ENCODE results near the gene MAD1L1.
"Not testable (repeated sequence)": the region's sequence is repeated elsewhere in the genome, so short reads cannot be mapped to it uniquely, and the experiment has no call there.

The MAD1L1 gene
- 0.53 to 3.5 (median 1.9) reads per million in 18 experiments for total RNA-seq

DNA sequence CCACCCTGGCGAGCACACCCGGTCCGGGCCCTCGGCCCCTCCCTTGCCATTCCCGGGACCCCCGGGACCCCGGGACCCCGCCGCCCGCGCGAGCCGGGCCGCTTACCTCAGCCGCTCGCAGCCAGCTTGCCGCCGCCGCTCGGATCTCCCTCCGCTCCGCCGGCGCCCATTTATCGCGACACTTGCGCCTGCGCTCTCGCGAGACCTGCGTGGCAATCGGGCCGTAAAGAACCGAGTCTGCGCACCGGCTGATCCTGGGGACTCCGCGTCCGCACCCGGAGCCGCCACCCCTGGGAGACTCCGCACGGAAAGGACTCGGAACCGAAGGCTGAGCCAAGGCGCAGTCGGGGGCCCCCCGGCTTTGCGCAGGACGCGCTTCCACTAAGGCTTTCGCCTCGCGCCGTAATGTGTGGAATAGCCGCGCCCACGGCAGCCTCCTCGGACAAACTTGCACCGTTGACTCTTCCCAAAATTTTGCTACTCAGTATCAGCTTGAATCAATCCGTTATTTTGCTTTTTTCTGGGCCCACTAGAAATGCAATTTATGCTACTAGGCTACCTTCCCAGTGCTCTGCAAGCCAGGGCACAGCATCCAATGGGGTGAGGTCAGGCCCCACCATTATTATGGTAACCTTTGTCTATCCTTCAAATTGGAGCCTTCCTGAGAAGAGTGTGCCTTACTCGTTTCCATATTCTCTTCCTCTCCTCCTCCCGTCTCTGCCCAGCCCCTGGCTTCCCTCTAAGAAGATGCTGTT is at the start of gene MAD1L1:
Gene MAD1L1 (minus strand): TSS at position 180 of the 755 bp plus-strand sequence. CDS start 2,812 bp downstream, outside the sequence.
- DNase-seq, result peak; percentile 88 to 92

DNA sequence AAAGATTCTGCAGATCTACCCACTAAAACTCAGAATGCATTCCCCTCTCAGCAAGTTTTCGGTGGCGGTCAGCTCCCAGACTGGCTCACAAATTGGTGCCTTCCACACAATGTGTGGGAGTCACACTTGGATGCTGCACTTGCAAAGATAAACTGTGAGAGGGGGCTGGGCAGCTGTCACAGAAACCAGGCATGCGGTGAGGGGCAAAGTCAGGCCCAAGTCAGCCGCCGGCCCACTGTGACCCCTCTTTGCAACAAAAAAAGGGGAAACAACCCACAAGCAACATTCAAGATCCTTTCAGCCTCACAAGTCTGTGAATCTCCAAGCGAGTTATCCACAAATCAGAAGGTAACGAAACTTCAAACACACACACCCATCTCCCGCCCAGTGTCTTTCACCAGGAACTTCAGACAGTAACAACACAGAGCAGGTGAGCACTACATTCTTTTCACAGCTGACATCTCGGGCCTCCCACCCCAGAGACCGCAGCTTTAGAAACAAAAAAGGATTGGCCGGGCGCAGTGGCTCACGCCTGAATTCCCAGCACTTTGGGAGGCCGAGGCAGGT is 49.5 kb upstream of the MAD1L1 start:
- DNase-seq, result no peak

DNA sequence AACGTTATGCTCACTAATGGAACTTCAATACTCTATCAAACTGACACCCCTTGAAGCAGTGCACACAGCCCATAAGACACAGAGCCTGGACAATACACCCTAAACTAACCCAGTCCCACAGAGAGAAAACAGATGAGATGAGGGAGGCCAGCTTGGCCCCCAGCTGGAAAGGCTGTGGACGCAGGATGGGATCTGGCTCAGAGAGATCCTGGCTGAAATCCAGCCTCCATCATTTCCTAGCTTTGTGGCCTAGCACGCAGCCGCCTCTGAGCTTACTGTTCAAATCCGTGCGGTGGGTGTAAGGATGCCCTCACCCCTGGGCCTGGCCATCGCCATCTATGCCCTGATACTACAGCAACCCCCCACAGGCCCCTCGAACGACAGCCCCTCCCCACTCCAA is 48.8 kb upstream of the MAD1L1 start:
- DNase-seq, result no peak

DNA sequence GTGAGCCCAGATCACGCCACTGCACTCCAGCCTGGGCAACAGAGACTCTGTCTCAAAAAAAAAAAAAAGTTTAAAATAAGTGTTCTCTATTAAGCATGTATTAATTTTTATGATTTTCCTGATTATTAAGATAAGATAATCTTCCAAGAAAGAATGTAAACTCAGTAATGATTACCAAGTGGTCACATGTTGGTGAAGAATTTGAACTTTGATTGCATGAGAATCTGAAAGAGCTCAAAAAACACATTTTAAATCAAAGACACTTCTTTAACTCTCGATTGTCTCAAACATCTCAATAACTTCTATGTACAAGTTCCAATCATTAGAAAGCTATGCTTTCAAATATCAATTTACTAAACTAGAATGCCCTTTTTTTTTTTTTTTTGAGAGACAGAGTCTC is 47.7 kb upstream of the MAD1L1 start:
- DNase-seq, result no peak

DNA sequence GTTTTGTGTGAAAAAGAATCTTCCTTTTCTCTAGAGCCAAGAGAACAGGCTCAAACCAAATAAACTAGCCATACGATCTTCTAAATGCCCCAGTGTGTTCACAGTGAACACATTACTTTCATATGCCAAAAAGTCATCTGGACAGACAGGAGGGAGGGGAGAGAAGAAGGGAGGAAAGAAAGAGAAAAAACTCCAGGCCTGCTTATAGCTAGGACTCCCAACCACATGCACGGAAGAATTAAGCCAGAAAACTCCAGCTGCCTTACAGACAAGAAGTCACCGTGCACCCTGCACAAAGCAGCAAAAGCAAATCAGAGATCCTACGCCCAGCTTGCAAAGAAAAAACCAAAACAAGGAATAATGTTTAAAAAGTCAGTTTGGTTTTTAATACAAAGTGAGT is 47.2 kb upstream of the MAD1L1 start:
- DNase-seq, result no peak

DNA sequence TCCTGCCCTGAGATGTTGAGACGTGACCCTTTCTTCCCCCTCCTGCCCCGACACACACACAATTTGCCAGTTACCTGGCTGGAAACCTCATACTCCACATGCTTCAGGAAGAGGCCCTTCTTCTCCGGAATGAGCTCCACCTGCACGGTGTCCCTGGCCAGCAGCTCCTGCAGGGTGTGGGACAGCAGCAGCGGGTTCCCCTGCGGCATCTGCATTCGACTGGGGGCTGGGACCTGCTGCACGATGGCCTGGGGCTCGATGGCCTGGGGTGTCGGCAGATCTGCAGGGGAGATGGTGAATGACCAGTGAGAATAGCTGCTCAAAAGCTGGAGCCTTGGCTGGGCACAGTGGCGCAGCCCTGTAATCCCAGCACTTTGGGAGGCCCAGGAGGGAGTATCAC is 45.3 kb upstream of the MAD1L1 start:
- no peak for DNase-seq

DNA sequence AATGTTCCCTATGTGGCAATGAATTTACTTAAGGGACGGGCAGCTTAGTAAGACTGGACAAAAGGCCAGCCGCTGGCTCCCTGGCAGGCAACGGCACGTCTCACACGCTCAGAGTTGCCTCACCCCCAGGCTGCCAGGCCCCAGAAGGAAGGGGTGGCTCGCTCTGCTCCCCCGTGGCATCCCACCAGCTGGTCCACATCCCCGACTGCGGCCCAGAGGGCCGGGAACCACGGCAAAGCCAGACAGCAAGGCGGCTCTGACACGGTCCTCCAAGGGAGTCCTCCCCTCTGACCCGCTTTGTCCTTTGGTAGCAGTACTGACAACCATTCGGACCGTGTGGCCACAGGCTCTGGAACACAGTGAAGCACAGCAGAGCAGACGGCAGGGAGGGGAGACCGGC is 43.4 kb upstream of the MAD1L1 start:
- DNase-seq, result no peak

DNA sequence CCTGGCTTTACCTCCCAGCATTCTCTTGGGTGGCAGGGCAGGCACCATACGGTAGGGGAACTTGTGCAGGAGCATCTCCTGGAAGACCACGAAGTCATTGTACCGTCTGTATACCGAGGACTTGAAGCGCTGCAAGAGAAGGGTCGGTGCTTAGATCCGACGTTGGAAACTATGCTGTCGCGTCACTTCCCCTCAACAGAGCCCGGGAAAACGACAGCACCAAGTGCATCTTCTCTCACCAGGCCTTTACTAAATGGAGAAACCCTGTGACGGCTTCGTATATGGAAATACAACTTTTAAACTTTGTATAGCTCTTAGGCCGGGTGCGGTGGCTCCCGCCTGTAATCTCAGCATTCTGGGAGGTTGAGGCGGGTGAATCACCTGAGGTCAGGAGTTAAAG is 42.4 kb upstream of the MAD1L1 start:
- DNase-seq, result no peak

DNA sequence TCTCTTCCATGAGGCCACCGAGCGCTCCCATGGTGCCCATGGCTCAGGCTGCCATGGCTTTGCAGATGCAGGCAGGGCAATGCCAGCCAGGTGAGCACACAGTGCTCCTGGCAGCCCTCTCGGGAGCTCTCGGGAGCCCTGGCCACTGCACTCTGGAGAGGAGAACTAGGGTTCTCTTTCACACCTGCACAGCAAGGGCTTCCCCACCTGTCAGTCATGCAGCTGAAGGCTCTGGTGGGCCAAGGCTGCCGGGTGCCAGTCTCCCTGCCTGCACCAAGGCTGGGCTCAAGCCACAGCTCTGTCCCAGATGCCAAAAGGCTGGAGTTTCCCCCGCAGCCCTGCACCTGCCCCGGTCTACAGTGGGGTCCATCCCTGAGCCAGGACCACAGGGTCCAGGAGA is 41.9 kb upstream of the MAD1L1 start:
- DNase-seq, result no peak

DNA sequence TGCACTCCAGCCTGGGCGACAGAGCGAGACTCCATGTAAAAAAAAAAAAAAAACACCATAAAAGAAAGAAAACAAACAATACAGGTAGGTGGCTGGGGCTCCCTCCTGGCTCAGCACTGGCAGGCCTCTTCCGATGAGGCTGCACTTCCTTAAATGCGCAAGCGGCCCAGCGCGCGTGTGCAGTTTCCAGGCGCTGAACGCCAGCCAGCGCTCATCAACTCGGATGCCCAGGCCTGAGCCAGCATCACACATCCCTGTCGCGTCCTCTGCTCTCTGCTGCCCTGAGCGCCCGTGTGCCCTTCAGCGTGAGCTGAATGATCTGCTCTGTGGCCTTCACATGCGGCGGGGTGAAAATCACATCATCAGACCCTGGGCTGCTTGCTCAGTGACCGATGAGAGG is 41.1 kb upstream of the MAD1L1 start:
- no peak for DNase-seq

DNA sequence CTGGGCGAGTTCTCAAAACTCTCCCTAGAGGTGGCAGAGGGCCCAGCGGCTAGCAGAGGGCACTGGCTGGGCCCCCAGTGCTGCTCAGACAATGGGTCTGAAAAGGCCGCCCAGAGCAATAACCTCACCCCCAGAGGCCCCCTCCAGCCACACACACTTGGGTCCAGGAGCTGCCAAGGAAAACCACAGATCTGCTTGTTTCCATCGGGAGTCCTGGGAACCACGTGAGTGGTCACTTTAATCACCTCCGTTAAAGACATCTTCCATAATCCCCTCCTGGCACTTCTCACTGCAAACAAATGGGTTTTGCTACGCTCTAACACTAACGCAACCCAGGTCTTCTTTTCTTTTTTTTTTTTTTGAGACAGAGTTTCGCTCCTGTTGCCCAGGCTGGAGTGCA is 39.3 kb upstream of the MAD1L1 start:
- DNase-seq, result no peak

DNA sequence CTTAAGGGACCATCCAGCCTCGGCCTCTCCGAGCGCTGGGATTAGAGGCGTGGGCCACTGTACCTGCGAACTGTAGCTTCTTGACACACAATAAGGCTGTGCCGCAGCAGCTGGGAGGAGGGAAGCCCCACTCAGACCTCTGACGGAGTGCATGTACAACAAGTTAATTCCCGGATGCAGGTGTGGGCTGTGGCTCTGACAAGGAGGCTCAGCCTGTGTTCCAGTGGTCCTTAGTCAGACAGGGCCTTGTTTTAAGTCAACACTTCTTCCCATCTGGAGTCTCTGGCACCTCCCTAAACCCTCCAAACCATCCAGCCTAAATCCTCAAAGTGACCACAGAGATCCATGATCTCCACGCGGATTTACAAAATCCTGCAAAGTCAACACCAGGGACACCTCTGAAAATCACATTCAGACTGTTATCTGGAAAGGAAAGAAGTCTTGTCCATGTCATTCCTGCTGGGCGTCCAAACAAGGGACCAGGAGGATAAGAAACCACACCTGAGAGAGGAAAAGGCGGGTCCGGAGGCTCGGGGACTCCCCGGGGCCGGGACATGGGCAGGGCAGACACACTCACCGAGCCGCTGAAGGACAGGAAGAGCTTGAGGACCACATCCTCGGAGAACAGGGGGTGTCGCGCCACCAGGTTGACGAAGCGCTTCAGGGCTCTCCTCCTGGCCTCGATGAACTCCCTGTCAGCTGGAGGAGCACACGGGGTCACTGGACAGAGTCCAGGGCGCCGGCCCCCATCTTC is 38.7 kb upstream of the MAD1L1 start:
- no peak for DNase-seq

DNA sequence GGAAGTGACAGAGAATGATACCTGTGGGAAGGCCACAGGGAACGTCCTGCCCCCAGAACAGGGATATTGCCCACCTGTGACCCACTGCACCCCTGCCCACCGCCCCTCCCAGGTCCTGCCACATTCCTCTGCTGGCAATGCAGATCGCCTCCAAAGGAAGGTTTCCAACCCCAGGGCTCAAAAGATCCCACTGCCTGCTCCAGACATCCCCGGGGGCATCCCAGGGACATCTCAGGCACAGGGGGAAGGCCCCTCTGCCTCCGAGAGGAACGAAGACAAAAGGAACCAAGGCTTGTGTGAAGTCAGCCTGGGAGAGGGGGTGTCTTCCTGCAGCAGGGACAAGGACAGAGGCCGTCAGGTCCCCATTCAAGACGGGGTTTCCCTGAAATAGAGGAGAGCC is 37.8 kb upstream of the MAD1L1 start:
- DNase-seq, result no peak

DNA sequence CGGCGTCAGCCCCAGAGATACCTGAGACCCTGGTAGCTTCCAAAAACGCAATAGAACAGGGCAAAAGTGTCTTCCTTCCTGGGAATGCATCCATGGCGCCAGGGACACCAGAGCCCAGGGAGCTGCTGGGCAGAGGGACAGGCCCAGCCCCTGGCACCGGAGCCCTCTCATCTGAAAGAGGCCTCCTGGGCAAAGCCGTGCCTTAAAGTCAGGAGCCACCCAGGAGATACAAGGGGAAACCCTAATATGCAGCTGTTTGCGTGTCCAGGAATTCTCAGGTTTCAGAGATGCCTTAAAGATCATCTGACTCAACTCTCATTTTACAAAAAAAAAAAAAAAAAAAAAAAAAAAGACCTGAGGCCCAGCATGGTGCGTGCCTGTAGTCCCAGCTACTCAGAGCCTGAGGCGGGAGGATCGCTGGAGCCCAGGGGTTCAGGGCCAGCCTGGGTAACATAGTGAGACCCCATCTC is 37.3 kb upstream of the MAD1L1 start:
- DNase-seq, result no peak

DNA sequence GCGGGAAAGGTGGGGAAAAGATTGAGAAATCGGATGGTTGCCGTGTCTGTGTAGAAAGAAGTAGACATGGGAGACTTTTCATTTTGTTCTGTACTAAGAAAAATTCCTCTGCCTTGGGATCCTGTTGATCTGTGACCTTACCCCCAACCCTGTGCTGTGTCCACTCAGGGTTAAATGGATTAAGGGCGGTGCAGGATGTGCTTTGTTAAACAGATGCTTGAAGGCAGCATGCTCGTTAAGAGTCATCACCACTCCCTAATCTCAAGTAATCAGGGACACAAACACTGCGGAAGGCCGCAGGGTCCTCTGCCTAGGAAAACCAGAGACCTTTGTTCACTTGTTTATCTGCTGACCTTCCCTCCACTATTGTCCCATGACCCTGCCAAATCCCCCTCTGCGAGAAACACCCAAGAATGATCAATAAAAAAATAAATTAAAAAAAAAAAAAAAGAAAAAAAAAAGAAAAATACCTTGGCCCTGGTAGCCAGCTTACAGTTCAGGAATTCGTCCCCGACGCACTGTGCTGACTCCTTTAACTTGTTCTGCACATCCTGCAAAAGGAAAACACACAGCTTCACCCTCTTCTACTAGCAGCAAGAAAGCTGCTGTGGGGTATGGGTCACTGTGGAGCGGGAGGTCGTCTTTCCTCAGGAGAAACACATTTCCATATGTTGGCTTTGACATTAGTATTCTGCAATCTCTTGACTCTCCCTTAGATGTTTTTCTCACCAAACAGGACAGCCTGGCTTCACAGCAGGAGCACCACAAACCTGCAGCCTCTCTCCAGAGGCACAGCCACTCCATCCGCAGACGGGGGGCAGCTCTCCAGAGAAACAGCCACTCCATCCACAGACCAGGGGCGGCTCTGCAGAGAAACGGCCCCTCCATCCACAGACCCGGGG is 36.6 kb upstream of the MAD1L1 start:
- DNase-seq, result not testable (repeated sequence)

DNA sequence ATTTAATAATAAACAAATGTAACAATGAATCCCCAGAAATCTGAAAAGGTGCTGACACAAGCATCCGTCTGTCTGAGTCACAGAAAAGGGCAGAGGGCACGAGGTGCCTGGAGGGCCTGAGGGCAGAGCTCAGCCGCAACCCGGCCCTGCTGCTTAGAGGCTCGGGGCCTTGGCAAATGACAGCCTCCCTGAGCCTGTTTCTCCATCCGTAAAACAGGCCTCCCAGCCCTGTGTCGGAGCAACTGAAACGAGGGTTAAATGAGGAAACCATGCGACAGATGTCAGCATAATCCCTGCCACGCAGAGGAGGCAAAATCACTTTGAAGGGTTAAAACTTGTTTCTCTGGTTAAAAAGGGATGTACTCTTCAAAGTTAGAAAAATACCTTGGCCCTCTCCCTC is 34.2 kb upstream of the MAD1L1 start:
- DNase-seq, result no peak

DNA sequence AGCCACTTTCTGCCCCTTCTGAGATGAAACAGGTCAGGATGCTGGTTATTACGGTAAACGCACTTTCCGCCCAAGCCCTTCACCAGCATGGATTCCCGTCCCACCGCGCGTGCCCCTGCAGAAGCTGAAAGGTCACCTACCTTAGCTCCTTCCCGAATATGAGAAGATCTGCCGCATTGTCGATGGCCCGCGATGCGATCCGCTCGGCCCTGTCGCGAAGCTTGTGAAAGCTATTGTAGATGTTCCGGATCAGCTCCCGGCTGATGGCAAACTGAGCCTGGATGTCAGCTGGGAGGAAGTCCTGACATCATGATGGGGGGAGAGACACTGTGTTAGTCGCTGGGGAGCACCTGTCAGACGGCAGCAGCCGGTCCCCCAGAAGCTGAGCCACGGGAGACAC is 31.4 kb upstream of the MAD1L1 start:
- no peak for DNase-seq

DNA sequence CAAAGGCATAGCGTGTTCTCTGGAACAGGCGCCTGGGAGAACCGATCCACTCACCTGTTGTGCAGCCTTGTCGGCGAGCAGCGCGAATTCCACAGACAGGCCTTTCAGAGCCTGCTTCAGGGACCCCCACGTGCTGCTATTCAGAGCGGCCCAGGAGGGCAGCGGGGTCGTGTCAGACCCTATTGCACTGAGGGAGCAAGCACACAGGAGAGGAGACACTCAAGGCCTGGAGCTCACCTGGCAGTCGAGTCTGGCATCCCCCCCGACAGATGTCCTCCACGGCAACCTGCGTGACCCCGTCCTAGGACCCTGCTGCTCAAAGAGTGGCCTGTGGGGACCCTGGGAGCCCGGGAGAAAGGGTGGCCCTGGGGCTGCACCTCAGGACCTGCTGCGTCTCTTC is 30.4 kb upstream of the MAD1L1 start:
- DNase-seq, result no peak

DNA sequence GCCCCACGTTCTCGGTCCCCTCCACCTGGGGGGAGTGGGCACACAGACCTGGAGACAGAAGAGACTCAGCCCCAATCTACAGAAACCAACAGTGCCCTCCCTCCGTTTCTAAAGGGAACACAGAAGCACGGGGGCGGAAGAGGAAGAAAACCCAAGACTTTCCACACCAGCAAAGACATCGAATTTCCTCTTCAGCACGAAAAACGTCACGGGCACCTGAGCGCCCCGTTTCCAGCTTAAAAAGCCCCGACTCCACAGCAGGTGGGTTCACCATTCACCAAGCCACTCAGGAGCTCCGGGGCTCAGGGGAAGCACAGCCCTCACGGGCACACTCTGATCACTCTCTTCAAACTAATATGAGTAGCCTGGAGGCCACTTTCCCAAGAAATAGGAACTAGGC is 28.9 kb upstream of the MAD1L1 start:
- peak; percentile 65 to 78 for DNase-seq

DNA sequence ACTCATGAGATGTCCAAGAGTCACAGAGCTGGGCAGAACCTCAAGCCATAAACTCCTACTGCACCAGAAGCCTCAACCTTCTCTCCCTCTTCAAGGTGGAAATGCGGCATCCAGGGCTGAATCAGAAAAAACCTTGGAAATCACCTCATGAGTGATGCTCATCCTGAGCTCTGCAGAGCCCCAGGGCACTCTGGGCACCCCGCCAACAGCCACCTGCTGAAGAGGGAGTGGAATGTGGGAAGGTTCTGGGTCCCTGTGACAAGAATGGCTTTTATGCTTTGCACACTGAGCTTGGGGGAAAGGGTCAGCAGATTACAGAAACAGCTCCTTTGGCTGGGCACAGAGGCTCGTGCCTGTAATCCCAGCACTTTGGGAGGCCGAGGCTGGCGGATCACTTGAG is 28.1 kb upstream of the MAD1L1 start:
- no peak for DNase-seq

DNA sequence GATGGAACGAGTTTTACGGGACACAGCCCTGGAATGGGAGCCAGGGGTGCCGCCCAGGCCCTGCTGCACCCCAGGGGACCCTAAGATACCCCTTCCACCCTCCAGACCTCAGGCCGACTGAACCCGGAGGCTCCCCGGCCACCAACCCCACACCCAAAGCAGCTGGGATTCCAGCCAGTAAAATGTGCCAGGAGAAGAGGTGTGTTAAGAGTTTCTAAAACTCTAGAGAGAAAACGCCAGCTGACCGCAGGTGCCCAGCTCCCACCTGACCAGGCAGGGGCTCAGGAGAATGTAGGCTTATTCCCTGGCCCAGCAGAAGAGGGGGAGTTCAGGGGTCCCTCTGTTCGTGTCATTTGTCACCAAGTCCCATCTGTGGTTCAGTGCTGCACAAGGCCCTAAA is 26.7 kb upstream of the MAD1L1 start:
- DNase-seq, result no peak

DNA sequence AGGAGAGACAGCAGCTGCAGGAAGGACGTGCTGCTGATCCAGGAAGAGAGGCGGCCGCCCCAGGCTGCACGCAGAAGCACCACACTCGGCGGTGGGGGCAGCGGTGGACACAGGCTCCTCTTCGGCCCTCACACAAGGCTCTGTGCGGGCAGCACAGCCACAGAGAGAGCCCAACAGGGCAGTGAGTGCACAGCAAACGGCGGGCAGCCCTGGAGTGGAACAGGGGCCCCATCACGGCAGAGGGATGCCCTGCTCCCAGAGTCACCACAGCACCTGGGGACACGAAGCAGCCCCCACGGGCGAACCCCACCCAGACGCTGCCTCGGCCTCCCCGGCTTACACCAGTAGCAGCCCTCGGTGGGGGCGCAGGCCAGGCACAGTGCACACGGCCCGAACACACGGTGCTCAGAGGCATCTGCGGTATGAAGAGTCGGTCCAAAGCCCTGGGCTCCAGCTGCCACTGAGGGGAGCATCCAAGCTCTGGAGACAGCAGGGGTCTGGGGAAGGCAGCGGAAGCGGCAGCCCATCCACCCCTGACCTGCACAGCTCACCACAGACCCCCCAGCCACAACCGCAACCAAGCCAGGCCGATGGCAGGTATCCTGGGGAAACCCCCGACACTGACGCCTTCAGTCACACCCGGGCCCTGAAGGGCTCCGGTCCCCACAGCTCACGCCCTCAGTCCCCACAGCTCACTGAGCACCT is 26.1 kb upstream of the MAD1L1 start:
- DNase-seq, result no peak
